T-helper 2 cell (primary cell): Measurements from ENCODE around the gene TPT1.

Source experiments
- DNase-seq, 5 experiments: peaks; one replicate each; pipeline versions ENCODE4 v3.0.0 to v3.0.0-alpha.2; 2012 to 2022

Gene TPT1

DNA sequence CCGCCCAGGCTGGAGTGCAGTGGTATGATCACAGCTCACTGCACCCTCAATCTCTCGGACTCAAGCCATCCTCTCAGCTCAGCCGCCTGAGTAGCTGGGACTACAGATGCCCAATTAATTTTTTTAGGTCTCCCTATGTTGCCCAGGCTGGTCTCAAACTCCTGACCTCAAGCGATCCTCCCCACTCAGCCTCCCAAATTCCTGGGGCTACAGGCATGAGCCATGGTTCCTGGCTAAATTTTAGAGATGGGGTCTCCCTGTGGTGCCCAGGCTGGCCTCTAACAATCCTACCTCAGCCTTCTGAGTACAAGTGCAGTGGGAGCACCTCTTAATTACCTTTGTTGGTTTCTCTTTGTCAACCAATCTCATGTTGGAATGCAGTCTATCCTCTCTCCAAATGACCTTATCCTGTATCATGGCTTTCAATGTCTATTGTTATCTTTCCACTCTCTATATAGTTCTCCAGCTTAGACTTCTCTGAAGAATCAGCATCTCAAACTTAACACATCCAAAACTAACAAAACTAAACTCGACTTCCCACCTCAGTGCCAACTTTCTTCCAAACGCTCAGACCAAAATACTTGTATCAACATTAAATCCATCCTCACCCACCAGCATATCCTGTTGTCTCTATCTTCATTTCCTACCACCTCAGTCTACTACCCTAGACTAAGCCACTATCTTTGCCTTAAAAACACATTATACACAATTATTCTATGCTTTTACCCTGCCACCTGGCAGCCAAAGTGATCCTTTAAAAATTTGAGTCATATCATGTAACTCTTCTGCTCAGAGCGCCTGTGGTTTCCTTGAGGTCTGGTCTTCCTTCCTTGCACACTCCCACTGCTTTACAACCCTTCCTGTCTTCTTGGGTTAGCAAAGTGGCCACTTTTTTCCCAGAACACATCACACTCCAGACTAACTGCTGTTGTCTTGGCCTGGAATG lies 6.7 kb downstream of the TPT1 start:
- DNase-seq = peak in 4 of 5 experiments; percentile 13 to 86 (median 44)

GRCh38 chr13:45333251-45333976 lies 7.6 kb downstream of the TPT1 start:
- no peak for DNase-seq

- no peak for DNase-seq
These were observed 8.2 kb downstream of the TPT1 start for GRCh38 chr13:45332831-45333219.

GRCh38 chr13:45332036-45332830 lies 8.8 kb downstream of the TPT1 start:
- DNase-seq = no peak

DNA sequence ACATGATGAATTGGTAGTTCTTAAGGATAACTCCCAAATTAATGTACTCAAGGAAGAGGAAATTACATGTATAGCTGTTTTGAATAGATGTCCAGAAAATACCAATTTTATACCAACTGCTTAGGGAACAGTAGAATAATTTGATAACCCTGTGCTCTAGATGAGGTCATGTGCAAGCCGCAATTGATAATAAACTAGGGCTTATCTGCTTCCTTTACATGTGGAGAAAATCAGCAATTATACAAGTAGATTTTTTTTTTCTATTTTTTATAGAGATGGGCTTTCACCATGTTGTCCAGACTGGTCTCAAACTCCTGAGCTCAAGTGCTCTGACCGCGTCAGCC lies 9.3 kb downstream of the TPT1 start:
- DNase-seq = no peak

- DNase-seq = no peak
These were observed 9.8 kb downstream of the TPT1 start for GRCh38 chr13:45331123-45331619.

DNA sequence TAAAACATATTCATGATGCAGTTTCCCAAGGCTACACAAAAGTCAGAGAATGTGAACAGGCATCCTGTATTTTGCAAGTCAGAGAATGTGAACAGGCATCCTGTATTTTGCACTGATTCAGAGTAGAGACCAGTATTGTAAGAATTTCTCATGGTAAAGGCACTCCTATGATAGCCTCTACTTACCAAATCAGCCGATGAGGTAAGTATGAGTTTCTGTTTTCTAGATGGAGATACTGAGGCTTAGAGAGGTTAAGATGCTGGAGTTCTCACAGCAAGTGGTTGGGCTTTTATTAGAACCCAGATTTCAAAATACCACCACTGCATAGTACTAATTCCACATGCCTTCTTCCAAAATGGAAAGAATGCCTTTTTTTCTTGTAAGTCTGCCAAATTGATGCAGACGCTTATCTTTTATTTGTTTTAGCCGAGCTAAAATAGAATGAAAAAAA lies 12.3 kb downstream of the TPT1 start:
- DNase-seq = no peak

GRCh38 chr13:45327253-45327955 lies 13.6 kb downstream of the TPT1 start:
- DNase-seq = no peak

DNA sequence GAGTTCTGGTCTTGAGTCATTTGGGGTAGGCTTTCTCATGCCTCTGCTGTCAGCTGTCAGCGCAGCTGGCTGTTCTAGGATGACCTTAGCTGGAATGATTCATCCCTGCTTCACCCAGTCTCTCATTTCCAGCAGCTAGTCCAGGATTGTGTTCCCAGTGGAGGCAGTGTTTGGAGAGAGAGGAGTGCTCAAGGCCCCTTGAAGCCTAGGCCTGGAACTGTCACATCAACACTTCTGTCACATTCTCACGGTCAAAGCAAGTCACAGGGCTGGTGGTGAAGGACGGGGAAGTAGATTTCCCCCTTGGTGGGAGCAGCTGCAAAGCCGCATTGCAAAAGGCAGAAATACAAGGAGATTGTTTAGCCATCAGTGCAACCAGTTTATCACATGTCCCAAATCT lies 15.2 kb downstream of the TPT1 start:
- DNase-seq = no peak

GRCh38 chr13:45320876-45321629 lies 19.9 kb downstream of the TPT1 start:
- DNase-seq = no peak

DNA sequence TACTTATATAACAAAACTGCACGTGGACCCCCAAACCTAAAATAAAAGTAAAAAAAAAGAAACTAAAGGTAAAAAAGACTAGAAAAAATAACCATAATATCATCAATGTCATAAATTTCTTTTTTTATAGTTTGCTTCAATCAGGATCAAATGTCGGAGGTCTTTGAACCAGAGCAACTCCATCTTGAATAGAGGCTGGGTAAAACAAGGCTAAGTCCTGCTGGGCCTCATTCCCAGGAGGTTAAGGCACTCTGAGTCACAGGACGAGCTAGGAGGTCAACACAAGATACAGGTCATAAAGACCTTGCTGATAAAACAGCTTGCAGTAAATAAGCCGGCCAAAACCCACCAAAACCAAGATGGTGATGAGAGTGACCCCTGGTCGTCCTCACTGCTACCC lies 24.0 kb downstream of the TPT1 start:
- DNase-seq = no peak

- no peak for DNase-seq
These were observed 24.6 kb downstream of the TPT1 start for GRCh38 chr13:45316338-45316737.

GRCh38 chr13:45315520-45316167 lies 25.3 kb downstream of the TPT1 start:
- no peak for DNase-seq

GRCh38 chr13:45314822-45315221 lies 26.2 kb downstream of the TPT1 start:
- DNase-seq = no peak

DNA sequence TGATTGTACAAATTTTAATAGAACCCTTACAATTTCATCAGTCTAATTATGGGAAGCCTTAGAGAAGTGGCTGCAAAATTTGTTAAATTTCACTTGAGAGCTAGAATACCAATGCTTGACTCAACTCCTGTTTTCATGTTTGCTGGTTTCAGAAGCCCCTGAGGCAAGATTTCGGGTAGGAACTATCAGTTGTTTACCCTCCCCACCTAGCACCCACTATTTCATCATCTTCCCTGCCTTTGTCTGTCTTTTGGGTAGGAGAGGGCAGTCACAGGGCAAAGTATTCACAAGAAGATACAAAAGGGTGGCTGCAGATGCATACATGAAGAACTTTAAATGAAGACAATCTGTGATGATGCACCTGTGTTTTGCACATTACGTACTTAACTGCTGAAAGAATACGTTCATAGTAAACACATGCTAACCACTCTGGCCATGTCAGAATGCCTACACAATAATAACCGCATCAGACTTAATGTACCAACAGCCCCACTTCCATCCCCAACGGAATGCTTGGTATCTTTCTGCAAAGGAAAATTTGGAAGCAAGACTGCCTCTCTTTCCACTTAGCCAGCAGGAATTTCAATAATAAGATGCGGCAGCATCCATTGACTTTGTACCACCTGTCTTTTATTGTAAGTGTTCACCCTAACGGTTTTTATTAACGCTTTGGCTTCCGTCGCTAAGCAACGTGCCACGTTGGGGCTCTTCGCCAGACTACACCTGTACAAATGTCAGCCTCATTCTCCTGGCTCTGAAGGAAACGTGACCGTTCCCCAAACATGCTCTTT lies 30.4 kb downstream of the TPT1 start:
- no peak for DNase-seq

DNA sequence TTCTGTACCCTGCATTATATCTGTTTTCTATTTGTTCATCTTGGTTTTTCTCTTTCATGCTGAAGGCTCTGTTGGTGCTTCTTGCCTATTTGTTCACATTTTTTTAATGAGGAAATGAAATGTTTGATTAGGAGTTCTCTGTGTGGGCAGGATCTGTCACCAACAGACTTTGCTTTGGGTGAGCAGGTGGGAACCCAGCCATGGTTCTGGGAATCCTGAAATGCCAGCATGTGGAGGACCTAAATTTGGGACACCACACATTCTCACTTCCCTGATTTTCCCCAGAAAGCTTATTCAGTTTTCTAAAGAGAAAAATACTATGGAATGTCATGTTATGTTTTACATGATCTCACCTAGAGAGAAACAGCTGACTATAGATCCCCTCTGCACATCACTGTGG lies 34.0 kb downstream of the TPT1 start:
- no peak for DNase-seq

DNA sequence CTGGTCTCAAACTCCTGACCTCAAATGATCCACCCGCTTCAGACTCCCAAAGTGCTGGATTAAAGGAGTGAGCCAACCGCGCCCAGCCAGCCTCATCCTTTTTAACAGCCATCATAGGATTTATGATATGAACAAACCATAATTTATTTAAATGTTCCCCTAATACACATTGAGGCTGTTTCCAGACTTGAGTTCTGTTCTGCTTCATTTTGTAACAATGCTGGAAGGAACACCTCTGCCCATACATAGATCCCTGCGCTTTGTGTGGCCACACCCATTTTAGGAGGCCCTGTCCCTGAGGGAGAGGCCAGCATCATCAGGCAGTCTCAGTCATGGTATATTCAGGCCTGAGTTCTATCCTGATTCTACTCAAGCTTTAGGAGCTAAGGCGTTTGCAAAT lies 35.9 kb downstream of the TPT1 start:
- DNase-seq = no peak

DNA sequence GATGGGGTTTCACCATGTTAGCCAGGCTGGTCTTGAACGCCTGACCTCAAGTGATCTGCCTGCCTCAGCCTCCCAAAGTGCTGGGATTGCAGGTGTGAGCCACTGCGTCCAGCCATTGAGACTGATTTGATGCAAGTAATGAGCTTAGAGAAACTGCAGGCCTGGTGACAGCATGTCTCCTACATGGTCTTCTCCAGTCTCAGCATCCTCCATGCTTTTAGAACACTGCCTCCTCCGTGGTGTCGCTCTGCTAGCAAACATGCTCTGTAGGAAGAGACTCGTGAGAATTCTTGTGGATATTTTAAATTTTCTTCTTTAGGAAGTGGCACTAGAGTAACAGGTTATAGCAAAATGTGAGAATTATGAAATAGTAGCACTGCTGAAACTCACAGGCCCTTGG lies 37.1 kb downstream of the TPT1 start:
- DNase-seq = no peak

- no peak for DNase-seq
These were observed 38.0 kb downstream of the TPT1 start for GRCh38 chr13:45303026-45303425.

GRCh38 chr13:45302507-45302906 lies 38.5 kb downstream of the TPT1 start:
- DNase-seq = no peak
